Activated naive CD4-positive, alpha-beta T cell treated with anti-CD3 and anti-CD28 coated beads, Interleukin-2, amount 50 U/mL, for 24 hours (primary cell): ENCODE measurements around the gene RPS27.

Experiments used
- H3K27ac Mint-ChIP-seq: one replicate; pipeline ENCODE4 v1.8.0; 2021; ENCODE audit warnings: mild to moderate bottlenecking, mixed read lengths
- H3K27me3 Mint-ChIP-seq: one replicate; pipeline ENCODE4 v1.8.0; 2021; ENCODE audit warnings: mixed read lengths
- H3K36me3 Mint-ChIP-seq: one replicate; pipeline ENCODE4 v1.8.0; 2021; ENCODE audit warnings: mixed read lengths
- H3K4me1 Mint-ChIP-seq: one replicate; pipeline ENCODE4 v1.8.0; 2021; ENCODE audit warnings: mixed read lengths
- H3K4me3 Mint-ChIP-seq: one replicate; pipeline ENCODE4 v1.8.0; 2021; ENCODE audit warnings: mild to moderate bottlenecking, mixed read lengths
- H3K9me3 Mint-ChIP-seq: one replicate; pipeline ENCODE4 v1.8.0; 2021; ENCODE audit warnings: mixed read lengths

Gene RPS27

DNA sequence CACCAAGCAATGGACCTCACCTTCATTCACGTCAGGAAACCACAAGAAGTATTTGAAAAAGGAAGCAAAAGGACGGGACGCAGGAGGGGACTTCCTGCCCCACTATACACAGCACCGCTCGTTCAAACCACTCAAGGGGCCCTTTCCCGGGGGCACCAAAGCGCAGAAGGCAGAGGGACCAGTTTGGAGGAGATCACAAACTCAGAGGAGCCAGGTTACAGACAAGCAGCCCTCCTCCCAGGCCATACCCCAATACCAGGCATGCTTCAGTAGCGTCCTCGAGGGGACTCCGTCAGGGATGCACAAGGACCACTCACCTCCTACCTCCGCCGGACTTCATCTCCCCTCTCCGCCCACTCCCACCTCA lies 32.8 kb upstream of the RPS27 start:
- H3K27ac Mint-ChIP-seq = peak overlapping the region; percentile 96
- H3K9me3 Mint-ChIP-seq = no peaks in the 10 kb centered on the region
- H3K36me3 Mint-ChIP-seq = peaks cover 1% of the 10 kb centered on the region
- H3K4me1 Mint-ChIP-seq = peaks cover 55% of the 10 kb centered on the region
- no peaks in the 10 kb centered on the region for H3K27me3 Mint-ChIP-seq
- peak overlapping the region; percentile 95 for H3K4me3 Mint-ChIP-seq

GRCh38 chr1:153958111-153958960 lies 32.2 kb upstream of the RPS27 start, which contains the start of gene CRTC2:
Gene CRTC2 (minus strand): TSS chr1:153958612. CDS start chr1:153958497, 115 bp downstream.
- H3K27ac Mint-ChIP-seq = peak within 1 kb of the TSS; percentile 96
- H3K4me1 Mint-ChIP-seq = peaks cover 56% of the 10 kb centered on the region
- no peaks in the 10 kb centered on the region for H3K9me3 Mint-ChIP-seq
- peaks cover 1% of the 10 kb centered on the region for H3K36me3 Mint-ChIP-seq
- peak within 1 kb of the TSS; percentile 95 for H3K4me3 Mint-ChIP-seq
- H3K27me3 Mint-ChIP-seq = no peaks in the 10 kb centered on the region

GRCh38 chr1:153958961-153959260 lies 31.7 kb upstream of the RPS27 start:
- Mint-ChIP-seq H3K27ac (peak overlapping the region; percentile 96), H3K4me3 (peak overlapping the region; percentile 95), H3K9me3 (no peaks in the 10 kb centered on the region), H3K36me3 (peaks cover 1% of the 10 kb centered on the region), H3K27me3 (no peaks in the 10 kb centered on the region), H3K4me1 (peaks cover 57% of the 10 kb centered on the region)

GRCh38 chr1:153959454-153959853 lies 31.1 kb upstream of the RPS27 start:
- Mint-ChIP-seq H3K27me3 (no peaks in the 10 kb centered on the region), H3K27ac (no peak overlapping the region), H3K4me1 (peaks cover 56% of the 10 kb centered on the region), H3K36me3 (peaks cover 1% of the 10 kb centered on the region), H3K4me3 (no peak overlapping the region), H3K9me3 (no peaks in the 10 kb centered on the region)

- no peak overlapping the region for H3K4me3 Mint-ChIP-seq
- H3K27me3 Mint-ChIP-seq = no peaks in the 10 kb centered on the region
- H3K36me3 Mint-ChIP-seq = peaks cover 1% of the 10 kb centered on the region
- H3K9me3 Mint-ChIP-seq = no peaks in the 10 kb centered on the region
- peaks cover 51% of the 10 kb centered on the region for H3K4me1 Mint-ChIP-seq
- H3K27ac Mint-ChIP-seq = no peak overlapping the region
Measured at GRCh38 chr1:153960206-153960605, 30.4 kb upstream of the RPS27 start.

DNA sequence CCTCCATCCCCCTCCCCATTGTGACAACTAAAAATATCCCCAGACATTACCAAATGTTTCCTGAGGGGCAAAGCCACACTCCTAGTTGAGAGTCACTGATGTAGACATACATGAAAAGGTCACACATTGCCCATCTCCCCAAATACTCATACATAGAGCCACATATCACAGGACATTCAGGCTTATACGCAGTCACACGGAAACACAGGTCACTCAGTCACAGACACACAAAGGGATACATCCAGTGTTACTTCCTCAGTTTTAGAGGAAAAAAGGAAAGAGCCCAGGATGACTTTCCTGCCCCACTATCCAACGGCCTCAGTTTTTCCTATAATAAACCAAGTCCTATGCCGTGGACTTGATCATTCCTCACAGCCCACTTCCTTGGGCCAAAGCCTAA lies 29.1 kb upstream of the RPS27 start:
- peaks cover 51% of the 10 kb centered on the region for H3K4me1 Mint-ChIP-seq
- no peaks in the 10 kb centered on the region for H3K9me3 Mint-ChIP-seq
- peaks cover 1% of the 10 kb centered on the region for H3K36me3 Mint-ChIP-seq
- H3K27ac Mint-ChIP-seq = peak overlapping the region; percentile 0
- no peak overlapping the region for H3K4me3 Mint-ChIP-seq
- no peaks in the 10 kb centered on the region for H3K27me3 Mint-ChIP-seq

DNA sequence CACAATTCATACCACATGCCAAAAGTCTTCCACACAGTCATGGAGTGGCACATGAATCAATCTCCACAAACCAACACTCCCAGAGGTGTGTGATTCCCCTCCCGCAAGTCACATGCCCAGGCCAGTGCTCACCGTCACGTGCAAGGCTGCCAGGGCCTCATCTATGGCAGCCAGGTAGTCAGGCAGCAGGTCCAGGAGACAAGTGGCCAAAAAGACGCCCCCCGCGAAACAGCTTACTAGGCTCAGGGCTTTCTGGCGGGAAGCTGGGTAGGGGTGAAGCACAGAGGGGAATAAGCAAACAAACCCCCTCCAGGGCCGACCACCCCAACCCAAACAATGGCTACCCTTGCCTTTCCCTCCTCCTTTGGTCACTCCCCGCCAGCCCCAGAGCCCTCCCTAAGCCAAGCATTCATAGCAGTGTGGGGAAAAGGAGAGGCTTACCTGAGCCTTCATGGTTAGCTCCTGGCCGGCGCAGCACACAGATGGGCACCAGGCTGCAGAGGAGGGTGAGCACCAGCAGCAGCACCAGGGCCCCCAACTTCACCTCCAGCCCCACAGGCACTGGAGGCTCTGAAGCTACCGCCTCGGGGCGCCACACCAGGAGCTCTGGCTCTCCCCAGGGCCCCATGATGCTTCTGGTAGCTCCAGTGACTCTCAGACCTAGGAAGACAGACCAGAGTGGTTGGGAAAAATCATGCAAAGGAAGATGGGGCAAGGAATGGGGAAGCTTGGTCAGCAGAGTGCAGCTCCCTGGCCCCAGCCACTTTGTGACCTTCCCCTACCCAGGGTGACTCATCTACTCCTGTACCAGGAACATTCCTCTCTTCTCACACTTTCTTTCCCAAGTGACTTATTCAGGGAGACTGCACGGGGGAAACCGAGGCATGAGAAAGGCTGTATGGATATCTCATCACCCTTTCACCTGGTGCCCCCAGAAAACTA lies 28.2 kb upstream of the RPS27 start:
- peaks cover 1% of the 10 kb centered on the region for H3K36me3 Mint-ChIP-seq
- H3K4me1 Mint-ChIP-seq = peaks cover 50% of the 10 kb centered on the region
- peak overlapping the region; percentile 93 for H3K27ac Mint-ChIP-seq

DNA sequence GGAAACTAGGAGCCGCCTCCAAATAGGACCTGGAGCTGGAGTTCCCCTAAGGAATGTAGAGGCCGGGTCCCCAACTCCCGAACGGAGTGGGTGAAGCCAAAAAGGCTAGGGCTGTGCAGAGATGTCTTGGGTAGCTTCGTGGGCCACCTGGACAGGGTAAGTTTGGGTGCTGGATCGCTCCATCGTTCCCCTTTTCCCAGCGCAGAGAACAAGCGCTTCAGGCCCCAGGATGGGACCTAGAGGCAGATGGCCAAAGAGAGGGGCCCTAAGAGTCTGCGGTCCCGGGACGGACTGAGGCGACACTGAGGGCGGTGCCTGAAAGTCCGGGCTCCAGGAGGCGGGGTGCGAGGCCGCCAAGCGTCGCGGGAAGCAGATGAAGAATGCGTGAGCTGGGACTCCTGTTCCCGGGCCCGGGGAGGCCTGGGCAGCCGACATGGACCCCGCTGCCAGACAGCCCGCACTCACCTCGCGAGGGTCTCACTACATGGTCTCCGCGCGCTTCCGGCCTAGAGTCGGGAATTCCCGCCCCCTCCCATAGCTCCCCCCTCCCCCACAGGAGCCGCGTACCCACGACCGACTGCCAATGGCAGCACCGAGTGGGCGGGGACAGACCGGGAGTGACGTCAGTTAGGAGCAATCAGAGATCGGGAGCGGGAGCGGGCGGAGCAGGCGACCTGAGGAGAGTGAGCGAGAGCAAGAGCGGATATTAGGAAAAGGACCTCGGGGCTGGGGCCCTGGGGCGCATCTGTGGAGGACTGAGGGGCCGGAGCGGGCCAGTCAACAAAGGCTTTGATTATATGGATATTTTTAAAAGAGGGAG lies 27.3 kb upstream of the RPS27 start, which contains the start of gene SLC39A1:
Gene SLC39A1 (minus strand): TSS at position 508 of the 820 bp plus-strand sequence. CDS start 822 bp downstream, outside the sequence.
- Mint-ChIP-seq H3K4me1 (peaks cover 56% of the 10 kb centered on the region), H3K27ac (peak within 1 kb of the TSS; percentile 93), H3K9me3 (no peaks in the 10 kb centered on the region), H3K27me3 (no peaks in the 10 kb centered on the region), H3K4me3 (peak within 1 kb of the TSS; percentile 93), H3K36me3 (peaks cover 1% of the 10 kb centered on the region)

More for the DNA sequence above, 28.2 kb upstream of the RPS27 start:
- Mint-ChIP-seq H3K4me3 (peak overlapping the region; percentile 93), H3K27me3 (no peaks in the 10 kb centered on the region), H3K9me3 (no peaks in the 10 kb centered on the region)

GRCh38 chr1:153963850-153964331 lies 26.7 kb upstream of the RPS27 start:
- H3K27ac Mint-ChIP-seq = peak overlapping the region; percentile 93
- H3K4me3 Mint-ChIP-seq = peak overlapping the region; percentile 93
- H3K36me3 Mint-ChIP-seq = peaks cover 1% of the 10 kb centered on the region
- H3K4me1 Mint-ChIP-seq = peaks cover 52% of the 10 kb centered on the region
- H3K27me3 Mint-ChIP-seq = no peaks in the 10 kb centered on the region
- H3K9me3 Mint-ChIP-seq = no peaks in the 10 kb centered on the region

- peak within 1 kb of the TSS; percentile 92 for H3K4me3 Mint-ChIP-seq
- H3K27ac Mint-ChIP-seq = peak within 1 kb of the TSS; percentile 91
- H3K36me3 Mint-ChIP-seq = peaks cover under 1% of the 10 kb centered on the region
- no peaks in the 10 kb centered on the region for H3K27me3 Mint-ChIP-seq
- no peaks in the 10 kb centered on the region for H3K9me3 Mint-ChIP-seq
- peaks cover 50% of the 10 kb centered on the region for H3K4me1 Mint-ChIP-seq
Measured at GRCh38 chr1:153967107-153967999, 23.2 kb upstream of the RPS27 start, which contains the start of gene CREB3L4. Gene CREB3L4 (plus strand): TSS chr1:153967902. CDS start chr1:153968526, 624 bp downstream.

DNA sequence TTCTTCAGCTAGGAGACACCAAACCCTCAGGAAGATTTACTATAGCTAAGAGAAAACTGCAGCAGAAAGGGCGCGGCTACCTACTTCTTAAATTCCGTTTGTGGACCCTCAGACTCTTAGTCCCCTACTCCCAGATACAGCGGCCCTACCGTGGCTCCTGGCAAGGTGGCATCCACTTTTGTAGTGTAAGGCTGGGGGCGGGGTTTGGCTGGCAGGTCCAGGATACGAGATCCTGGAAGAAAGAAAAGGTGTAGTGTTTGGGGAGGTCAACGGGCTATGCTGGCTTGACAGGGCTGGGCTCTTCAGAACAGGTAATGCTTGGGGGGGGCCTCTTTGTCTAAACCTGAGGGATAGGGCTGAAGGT lies 22.6 kb upstream of the RPS27 start:
- Mint-ChIP-seq H3K4me3 (peak overlapping the region; percentile 92), H3K27me3 (no peaks in the 10 kb centered on the region), H3K27ac (peak overlapping the region; percentile 91), H3K4me1 (peaks cover 48% of the 10 kb centered on the region), H3K36me3 (peaks cover 4% of the 10 kb centered on the region), H3K9me3 (no peaks in the 10 kb centered on the region)

DNA sequence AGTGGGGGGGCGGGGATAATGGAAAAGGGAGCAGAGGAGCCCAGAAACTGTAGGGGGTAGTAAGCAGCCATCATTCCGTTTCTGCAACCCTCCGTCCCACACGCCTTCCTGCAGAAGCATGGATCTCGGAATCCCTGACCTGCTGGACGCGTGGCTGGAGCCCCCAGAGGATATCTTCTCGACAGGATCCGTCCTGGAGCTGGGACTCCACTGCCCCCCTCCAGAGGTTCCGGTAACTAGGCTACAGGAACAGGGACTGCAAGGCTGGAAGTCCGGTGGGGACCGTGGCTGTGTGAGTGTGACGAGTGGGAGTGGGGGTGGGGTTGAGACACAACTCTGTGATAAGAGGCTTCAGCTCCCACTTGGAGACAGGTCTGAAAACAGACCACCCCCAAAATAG lies 22.2 kb upstream of the RPS27 start:
- Mint-ChIP-seq H3K9me3 (no peaks in the 10 kb centered on the region), H3K4me3 (peak overlapping the region; percentile 92), H3K27me3 (no peaks in the 10 kb centered on the region), H3K4me1 (peaks cover 46% of the 10 kb centered on the region), H3K27ac (no peak overlapping the region), H3K36me3 (peaks cover 4% of the 10 kb centered on the region)

- peak overlapping the region; percentile 32 for H3K4me3 Mint-ChIP-seq
- no peaks in the 10 kb centered on the region for H3K27me3 Mint-ChIP-seq
- H3K36me3 Mint-ChIP-seq = peaks cover 4% of the 10 kb centered on the region
- H3K9me3 Mint-ChIP-seq = no peaks in the 10 kb centered on the region
- peaks cover 41% of the 10 kb centered on the region for H3K4me1 Mint-ChIP-seq
- peak overlapping the region; percentile 66 for H3K27ac Mint-ChIP-seq
Measured at GRCh38 chr1:153968972-153969371, 21.6 kb upstream of the RPS27 start.

DNA sequence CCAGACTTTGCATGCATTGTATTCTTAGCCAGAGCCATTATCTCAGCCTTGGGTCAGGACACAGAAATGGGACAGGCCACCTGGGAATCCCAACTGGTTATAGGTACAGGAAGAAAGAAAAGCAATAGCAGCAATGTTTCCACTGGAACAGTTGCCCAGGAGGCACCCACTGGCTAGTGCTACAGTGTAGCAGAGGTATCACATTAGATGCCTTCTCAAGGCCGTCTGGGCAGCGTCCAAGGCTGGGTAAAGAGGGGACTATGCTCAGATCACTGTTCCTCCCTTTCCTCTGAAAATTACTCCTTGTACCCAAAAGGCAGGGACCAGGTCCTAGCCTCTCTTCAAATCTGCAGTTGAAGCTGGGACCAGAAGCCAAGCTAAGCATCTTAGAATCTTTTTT lies 20.2 kb upstream of the RPS27 start:
- H3K36me3 Mint-ChIP-seq = peaks cover 8% of the 10 kb centered on the region
- H3K27me3 Mint-ChIP-seq = no peaks in the 10 kb centered on the region
- H3K4me3 Mint-ChIP-seq = no peak overlapping the region
- no peaks in the 10 kb centered on the region for H3K9me3 Mint-ChIP-seq
- H3K4me1 Mint-ChIP-seq = peaks cover 45% of the 10 kb centered on the region
- H3K27ac Mint-ChIP-seq = no peak overlapping the region
